GM18517 (cell line): ENCODE data around the gene CAPRIN1.

Experiments used
- ATAC-seq: cut with Tn5 transposase; IDR thresholded peaks from one replicate; pipeline ENCODE4 v1.9.1; 2021; ENCODE audit warnings: mild to moderate bottlenecking, moderate library complexity; ENCODE audit not compliant: unreplicated experiment

Gene CAPRIN1

GRCh38 chr11:34051349-34052035 is at the start of gene CAPRIN1:
TSS of gene CAPRIN1 (plus strand) at chr11:34051731. CDS start at chr11:34052421, 690 bp downstream.
- ATAC-seq = peak; percentile 56

- ATAC-seq = no peak
These were observed 49.1 kb upstream of the CAPRIN1 start for GRCh38 chr11:34002420-34002819.

- ATAC-seq = no peak
These were observed 47.3 kb upstream of the CAPRIN1 start for GRCh38 chr11:34004236-34004635.

- no peak for ATAC-seq
These were observed 44.7 kb upstream of the CAPRIN1 start for GRCh38 chr11:34006876-34007275.

- ATAC-seq = no peak
These were observed 38.8 kb upstream of the CAPRIN1 start for GRCh38 chr11:34012734-34013133.

GRCh38 chr11:34013898-34014571 is 37.5 kb upstream of the CAPRIN1 start:
- no peak for ATAC-seq

- ATAC-seq = no peak
These were observed 29.4 kb upstream of the CAPRIN1 start for GRCh38 chr11:34021977-34022735.

- ATAC-seq = no peak
These were observed 25.1 kb upstream of the CAPRIN1 start for GRCh38 chr11:34026432-34026831.

GRCh38 chr11:34027516-34028408 is 23.8 kb upstream of the CAPRIN1 start:
- no peak for ATAC-seq

GRCh38 chr11:34028425-34028824 is 23.1 kb upstream of the CAPRIN1 start:
- no peak for ATAC-seq

GRCh38 chr11:34029176-34029575 is 22.4 kb upstream of the CAPRIN1 start:
- no peak for ATAC-seq

GRCh38 chr11:34030382-34030781 is 21.1 kb upstream of the CAPRIN1 start:
- ATAC-seq = no peak

GRCh38 chr11:34033399-34033798 is 18.1 kb upstream of the CAPRIN1 start:
- ATAC-seq = no peak

- no peak for ATAC-seq
These were observed 17.5 kb upstream of the CAPRIN1 start for GRCh38 chr11:34034053-34034452.

- no peak for ATAC-seq
These were observed 15.1 kb upstream of the CAPRIN1 start for GRCh38 chr11:34036456-34036855.

GRCh38 chr11:34037016-34037415 is 14.5 kb upstream of the CAPRIN1 start:
- no peak for ATAC-seq

GRCh38 chr11:34040571-34040970 is 11.0 kb upstream of the CAPRIN1 start:
- ATAC-seq = no peak

- no peak for ATAC-seq
These were observed 6.7 kb upstream of the CAPRIN1 start for GRCh38 chr11:34044664-34045485.

- no peak for ATAC-seq
These were observed 2.5 kb upstream of the CAPRIN1 start for GRCh38 chr11:34049028-34049427.
